GM12892 (cell line): ENCODE results near the gene PRDM16.

ENCODE experiments used
- POLR2A ChIP-seq: IDR thresholded peaks from 2 replicates; pipeline ENCODE4 v1.6.1; 2011; ENCODE audit warnings: low read depth, low read length, control low read depth
- POLR2AphosphoS5 ChIP-seq: IDR thresholded peaks from 2 replicates; pipeline ENCODE4 v1.6.1; 2011; ENCODE audit warnings: low read depth, low read length, control low read depth

GRCh38 chr1:3251807-3252428 lies 182.9 kb downstream of the PRDM16 start:
- TF ChIP-seq POLR2A (no peak), POLR2AphosphoS5 (no peak)
